Left ventricle myocardium inferior (tissue), 1 donor: ENCODE data around the gene ULK4. TPM values are rescaled to one million over a fixed set of nuclear protein-coding genes. Genes with fewer than 3 reads are reported as not detected.

Experiments
- DNase-seq: peaks from one replicate; pipeline ENCODE4 v3.0.0-alpha.2; 2020
- H3K27ac ChIP-seq: fragments of 200-600 bp; replicated peaks from 2 replicates; pipeline ENCODE4 v1.8.0; 2021
- H3K27me3 ChIP-seq: fragments of 200-600 bp; 2 replicates; pipeline ENCODE4 v1.8.0; 2021; ENCODE audit warnings: low read depth
- H3K36me3 ChIP-seq: fragments of 200-600 bp; 2 replicates; pipeline ENCODE4 v1.8.0; 2021
- H3K4me1 ChIP-seq: fragments of 200-600 bp; 2 replicates; pipeline ENCODE4 v1.8.0; 2021
- H3K4me3 ChIP-seq: fragments of 200-600 bp; 2 replicates; pipeline ENCODE4 v1.8.0; 2021; ENCODE audit warnings: mild to moderate bottlenecking, moderate library complexity
- H3K9me3 ChIP-seq: fragments of 200-600 bp; replicated peaks from 2 replicates; pipeline ENCODE4 v1.8.0; 2021
- CTCF ChIP-seq: fragments of 200-600 bp; IDR thresholded peaks from 2 replicates; pipeline ENCODE4 v1.8.0; 2021; ENCODE audit warnings: antibody characterized with exemption, mild to moderate bottlenecking, borderline replicate concordance
- intact Hi-C: fragments of 100-400 bp; cut with micrococcal nuclease; formaldehyde crosslinking; loops from one replicate; pipeline ENCODE4 v1.11.0; 2022
- total RNA-seq: library from RNA; stranded (reverse); fragmentation: NEBNext Ultra II Directional; extraction: Animal tissue kit (Norgen Biotek cat#: 25700); gene quantifications from one replicate; pipeline ENCODE4 v1.2.1, GENCODE V29; 2021
- donor health status: DM: no; HTN: yes; CAD: no; lungs with severe emphysema.

ULK4 gene
- total RNA-seq, 1 donor from 2014 or later = 1.8 TPM

GRCh38 chr3:41836360-41837134 lies 125.4 kb downstream of the ULK4 start:
- Histone ChIP-seq H3K27ac (no peak overlapping the region), H3K4me3 (no peak overlapping the region), H3K27me3 (no peaks in the 10 kb centered on the region), H3K9me3 (peaks cover 37% of the 10 kb centered on the region), H3K4me1 (no peaks in the 10 kb centered on the region), H3K36me3 (no peaks in the 10 kb centered on the region)
- TF ChIP-seq CTCF = no peak
- no peak for DNase-seq
- intact Hi-C loops = no loop called here

- Histone ChIP-seq H3K4me1 (no peaks in the 10 kb centered on the region), H3K27ac (no peak overlapping the region), H3K36me3 (no peaks in the 10 kb centered on the region), H3K27me3 (no peaks in the 10 kb centered on the region), H3K4me3 (no peak overlapping the region), H3K9me3 (peaks cover 26% of the 10 kb centered on the region)
- no peak for DNase-seq
- no peak for TF ChIP-seq CTCF
- intact Hi-C loops = no loop called here
Measured at GRCh38 chr3:41833628-41834027, 128.3 kb downstream of the ULK4 start.

GRCh38 chr3:41819236-41819635 lies 142.7 kb downstream of the ULK4 start:
- no peak for TF ChIP-seq CTCF
- intact Hi-C loops = no loop called here

GRCh38 chr3:41808618-41809017 lies 153.3 kb downstream of the ULK4 start:
- Histone ChIP-seq H3K27ac (no peak overlapping the region), H3K9me3 (peaks cover 4% of the 10 kb centered on the region), H3K27me3 (no peaks in the 10 kb centered on the region), H3K4me1 (no peaks in the 10 kb centered on the region), H3K36me3 (no peaks in the 10 kb centered on the region), H3K4me3 (no peak overlapping the region)
- no peak for DNase-seq
- intact Hi-C loops = no loop called here
- TF ChIP-seq CTCF = no peak

More at GRCh38 chr3:41819236-41819635, 142.7 kb downstream of the ULK4 start:
- DNase-seq = no peak
- Histone ChIP-seq H3K36me3 (peaks cover under 1% of the 10 kb centered on the region), H3K4me3 (no peak overlapping the region), H3K27me3 (no peaks in the 10 kb centered on the region), H3K4me1 (no peaks in the 10 kb centered on the region), H3K9me3 (peaks cover under 1% of the 10 kb centered on the region), H3K27ac (no peak overlapping the region)

GRCh38 chr3:41808152-41808551 lies 153.8 kb downstream of the ULK4 start:
- no peak for DNase-seq
- no peak overlapping the region for H3K4me3 ChIP-seq
- no peaks in the 10 kb centered on the region for H3K36me3 ChIP-seq
- H3K4me1 ChIP-seq = no peaks in the 10 kb centered on the region
- H3K27ac ChIP-seq = no peak overlapping the region
- peaks cover 4% of the 10 kb centered on the region for H3K9me3 ChIP-seq
- no peaks in the 10 kb centered on the region for H3K27me3 ChIP-seq
- TF ChIP-seq CTCF = no peak
- intact Hi-C loops = no loop called here
